GM23248 (cell line): ENCODE data around the gene PIP4K2A. TPM values are rescaled to one million over a fixed set of nuclear protein-coding genes. Genes with fewer than 3 reads are reported as not detected.

Source experiments
- DNase-seq: peaks from one replicate; pipeline ENCODE4 v3.0.0-alpha.2; 2015
- H2AFZ ChIP-seq: fragments of 200-600 bp; sonication (generic); 2 replicates; pipeline ENCODE4 v1.6.1; 2016; ENCODE audit warnings: antibody characterized with exemption
- H3F3A ChIP-seq: fragments of 200-600 bp; sonication (generic); 2 replicates; pipeline ENCODE4 v1.6.1; 2016; ENCODE audit warnings: mild to moderate bottlenecking, antibody characterized with exemption, mixed run types; ENCODE audit not compliant: insufficient read depth
- H3K27ac ChIP-seq: fragments of 200-600 bp; sonication (generic); 2 replicates; pipeline ENCODE4 v1.5.1; 2016; ENCODE audit warnings: mild to moderate bottlenecking
- H3K27me3 ChIP-seq: fragments of 200-600 bp; sonication (generic); replicated peaks from 2 replicates; pipeline ENCODE4 v1.6.1; 2016; ENCODE audit warnings: mild to moderate bottlenecking; ENCODE audit not compliant: insufficient read depth
- H3K36me3 ChIP-seq: fragments of 200-600 bp; sonication (generic); 2 replicates; pipeline ENCODE4 v1.6.1; 2016; ENCODE audit warnings: low read depth, mild to moderate bottlenecking
- H3K4me1 ChIP-seq: fragments of 200-600 bp; sonication (generic); 2 replicates; pipeline ENCODE4 v1.6.1; 2016; ENCODE audit warnings: mild to moderate bottlenecking; ENCODE audit not compliant: insufficient read depth
- H3K4me2 ChIP-seq: fragments of 200-600 bp; sonication (generic); one replicate; pipeline ENCODE4 v1.6.1; 2016; ENCODE audit warnings: mild to moderate bottlenecking; ENCODE audit not compliant: unreplicated experiment
- H3K4me3 ChIP-seq: fragments of 200-600 bp; sonication (generic); 2 replicates; pipeline ENCODE4 v1.5.1; 2016; ENCODE audit warnings: mild to moderate bottlenecking
- H3K79me2 ChIP-seq: fragments of 200-600 bp; sonication (generic); 2 replicates; pipeline ENCODE4 v1.6.1; 2016; ENCODE audit warnings: mild to moderate bottlenecking; ENCODE audit not compliant: insufficient read depth
- H3K9ac ChIP-seq: fragments of 200-600 bp; sonication (generic); 2 replicates; pipeline ENCODE4 v1.6.1; 2016; ENCODE audit warnings: mild to moderate bottlenecking
- H3K9me2 ChIP-seq: fragments of 200-600 bp; sonication (generic); 2 replicates; pipeline ENCODE4 v1.6.1; 2016; ENCODE audit warnings: mixed run types, mild to moderate bottlenecking, moderate library complexity; ENCODE audit not compliant: insufficient read depth
- H3K9me3 ChIP-seq: fragments of 200-600 bp; sonication (generic); one replicate; pipeline ENCODE4 v1.6.1; 2017; ENCODE audit warnings: low read depth
- H4K20me1 ChIP-seq: fragments of 200-600 bp; sonication (generic); 2 replicates; pipeline ENCODE4 v1.6.0; 2016; ENCODE audit not compliant: insufficient read depth
- EZH2 ChIP-seq: fragments of 200-600 bp; sonication (generic); IDR thresholded peaks from 2 replicates; pipeline ENCODE4 v1.6.1; 2018; ENCODE audit warnings: antibody characterized with exemption, mild to moderate bottlenecking; ENCODE audit not compliant: insufficient read depth, poor library complexity, severe bottlenecking
- EZH2phosphoT487 ChIP-seq: fragments of 200-600 bp; sonication (generic); IDR thresholded peaks from 2 replicates; pipeline ENCODE4 v1.6.1; 2018; ENCODE audit warnings: antibody characterized with exemption, moderate library complexity, mild to moderate bottlenecking, low read depth; ENCODE audit not compliant: insufficient read depth
- WGBS, 2 experiments: methylation state at CpG; one replicate each; pipeline ENCODE4 v1.1.6; 2015 to 2017; ENCODE audit warnings: low lambda C conversion rate in 2 of 2, low coverage in 1 of 2; ENCODE audit errors: missing lambda C conversion rate in 2 of 2; 5-methylcytosine and 5-hydroxymethylcytosine counted together
- in situ Hi-C: fragments of 300-500 bp; cut with MboI; formaldehyde crosslinking; loops from 2 replicates; pipeline ENCODE4 v1.15.0; 2020
- polyA plus RNA-seq: library from polyadenylated mRNA; unstranded; fragments of >200 nt; fragmentation: Nextera tagmentation; extraction: Ambion mirVana; gene quantifications from 2 replicates; pipeline ENCODE4 v1.2.1, GENCODE V29; 2016
- total RNA-seq: library from RNA; depleted of rRNA; stranded (reverse); fragments of >200 nt; shearing (Covaris generic); gene quantifications from 2 replicates; pipeline ENCODE4 v1.2.3, GENCODE V29; 2014

The PIP4K2A gene
- total and polyA plus RNA-seq, 2 experiments from 2014 or later = 19.8 to 26.9 TPM

- TF ChIP-seq EZH2phosphoT487 (no peak), EZH2 (no peak)
- Histone ChIP-seq H3K4me2 (no peak overlapping the region), H3F3A (peaks cover 4% of the 10 kb centered on the region)
These were observed 3.4 kb upstream of the PIP4K2A start for GRCh38 chr10:22717728-22718127.

GRCh38 chr10:22716943-22717342 lies 2.6 kb upstream of the PIP4K2A start:
- H3K9ac ChIP-seq = no peak overlapping the region
- H2AFZ ChIP-seq = no peak overlapping the region
- no peaks in the 10 kb centered on the region for H3K36me3 ChIP-seq
- 71 to 79% methylated on average over 4 of the region's 4 CpGs for WGBS, 2 experiments
- no peaks in the 10 kb centered on the region for H4K20me1 ChIP-seq
- H3K79me2 ChIP-seq = peaks cover 15% of the 10 kb centered on the region
- H3K27ac ChIP-seq = no peak overlapping the region
- no peak overlapping the region for H3K4me3 ChIP-seq
- H3F3A ChIP-seq = peaks cover 12% of the 10 kb centered on the region
- DNase-seq = no peak
- in situ Hi-C loops = no loop called here
- no peak overlapping the region for H3K4me2 ChIP-seq
- no peak for TF ChIP-seq EZH2phosphoT487
- TF ChIP-seq EZH2 = no peak
- H3K9me2 ChIP-seq = no peaks in the 10 kb centered on the region
- H3K27me3 ChIP-seq = no peaks in the 10 kb centered on the region
- H3K9me3 ChIP-seq = no peaks in the 10 kb centered on the region
- H3K4me1 ChIP-seq = peaks cover 6% of the 10 kb centered on the region

More at GRCh38 chr10:22717728-22718127, 3.4 kb upstream of the PIP4K2A start:
- Histone ChIP-seq H4K20me1 (no peaks in the 10 kb centered on the region), H3K27me3 (no peaks in the 10 kb centered on the region), H3K36me3 (no peaks in the 10 kb centered on the region), H2AFZ (no peak overlapping the region), H3K4me1 (no peaks in the 10 kb centered on the region), H3K9ac (no peak overlapping the region), H3K4me3 (no peak overlapping the region), H3K9me3 (no peaks in the 10 kb centered on the region), H3K9me2 (no peaks in the 10 kb centered on the region), H3K79me2 (peaks cover 11% of the 10 kb centered on the region; the same call in 1 of the 2 replicates), H3K27ac (no peak overlapping the region)
- WGBS, 2 experiments = 86 to 94% methylated on average over 3 of the region's 3 CpGs
- in situ Hi-C loops = no loop called here
- DNase-seq = no peak

DNA sequence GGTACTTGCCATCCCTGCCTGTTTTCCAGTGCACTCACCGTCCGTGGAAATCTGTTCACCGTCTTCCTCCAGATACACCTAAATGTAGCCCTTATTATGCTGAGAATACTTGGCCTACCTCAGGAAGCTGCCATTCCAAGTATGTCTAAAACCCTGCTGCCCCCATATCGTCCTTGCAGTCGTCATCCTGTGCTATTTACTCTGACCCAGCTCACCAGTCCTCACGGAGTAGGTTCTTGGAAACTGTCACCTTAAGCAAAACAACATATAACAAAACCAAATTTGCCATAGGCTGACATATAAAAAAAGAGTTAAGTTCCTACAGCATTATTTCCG lies 880 bp upstream of the PIP4K2A start:
- Histone ChIP-seq H3K27me3 (no peaks in the 10 kb centered on the region), H3K27ac (no peak overlapping the region), H3K4me3 (no peak overlapping the region), H3K36me3 (no peaks in the 10 kb centered on the region), H3K4me2 (no peak overlapping the region), H3K9me2 (no peaks in the 10 kb centered on the region), H3K4me1 (peaks cover 16% of the 10 kb centered on the region), H3K9ac (0 out of 2 replicates have a peak overlapping the region, but pooled peaks have one; percentile 82), H2AFZ (peak overlapping the region; percentile 98), H3K9me3 (no peaks in the 10 kb centered on the region), H3K79me2 (peaks cover 32% of the 10 kb centered on the region), H4K20me1 (no peaks in the 10 kb centered on the region), H3F3A (peaks cover 16% of the 10 kb centered on the region)
- DNase-seq = no peak
- WGBS, 2 experiments = 95% methylated on average over 7 of the region's 7 CpGs
- no peak for TF ChIP-seq EZH2
- TF ChIP-seq EZH2phosphoT487 = no peak
- in situ Hi-C loops = no loop called here

GRCh38 chr10:22713853-22714478 lies 412 bp downstream of the PIP4K2A start:
- in situ Hi-C loops = no loop called here
- Histone ChIP-seq H3K9me2 (no peaks in the 10 kb centered on the region), H3K4me2 (peak overlapping the region; percentile 89), H3K36me3 (no peaks in the 10 kb centered on the region), H3K4me1 (peaks cover 16% of the 10 kb centered on the region), H3K9me3 (no peaks in the 10 kb centered on the region), H2AFZ (peak overlapping the region; percentile 71), H3K27me3 (no peaks in the 10 kb centered on the region), H3K27ac (0 out of 2 replicates have a peak overlapping the region, but pooled peaks have one; percentile 24), H3K4me3 (peak overlapping the region; percentile 82), H3K9ac (peak overlapping the region; percentile 79), H4K20me1 (no peaks in the 10 kb centered on the region), H3K79me2 (peaks cover 45% of the 10 kb centered on the region), H3F3A (peaks cover 16% of the 10 kb centered on the region)
- 2 to 7% methylated on average over 3 to 46 of the region's 67 CpGs for WGBS, 2 experiments
- no peak for TF ChIP-seq EZH2phosphoT487
- no peak for TF ChIP-seq EZH2
- DNase-seq = peak; percentile 49
